AG04450 (cell line): ENCODE measurements around the gene KMT2A. TPM values are rescaled to one million over a fixed set of nuclear protein-coding genes. Genes with fewer than 3 reads are reported as not detected.

Experiments
- CTCF ChIA-PET: fragments of 300-600, 350-600 bp; formaldehyde crosslinking; extraction: SDS; loops from one replicate; lab custom pipeline; 2022; ENCODE audit warnings: antibody characterized with exemption, inconsistent platforms; lab: Charles Lee
- POLR2A ChIA-PET: fragments of 350-600 bp; formaldehyde crosslinking; extraction: SDS; loops from one replicate; lab custom pipeline; 2021; ENCODE audit warnings: antibody characterized with exemption, inconsistent platforms; lab: Yijun Ruan, JAX
- DNase-seq: peaks from one replicate; pipeline ENCODE4 v3.0.0-alpha.2; 2011; ENCODE audit warnings: low read depth, low spot score
- H3K27ac ChIP-seq: one replicate; pipeline ENCODE4 v1.5.1; 2012; ENCODE audit warnings: low read depth, low read length, control low read depth
- H3K27me3 ChIP-seq: one replicate; pipeline ENCODE4 v1.6.0; 2012; ENCODE audit warnings: low read length; ENCODE audit not compliant: control insufficient read depth, insufficient read depth
- H3K4me3 ChIP-seq: 2 replicates; pipeline ENCODE4 v1.5.1; 2011; ENCODE audit warnings: mild to moderate bottlenecking, low read depth, low read length, control low read depth
- H3K9me3 ChIP-seq: 2 replicates; pipeline ENCODE4 v1.5.1; 2012; ENCODE audit warnings: low read length; ENCODE audit not compliant: control insufficient read depth, insufficient read depth
- CTCF ChIP-seq: IDR thresholded peaks from 2 replicates; pipeline ENCODE4 v1.5.1; 2011; ENCODE audit warnings: low read depth, low read length, control low read depth, inconsistent platforms
- polyA plus RNA-seq: library from polyadenylated mRNA; depleted of rRNA; stranded (reverse); fragments of >200 nt; gene quantifications from 2 replicates; pipeline ENCODE4 v1.2.3, GENCODE V29; 2011

The KMT2A gene
- polyA plus RNA-seq, 1 experiment = 23.6 TPM

DNA sequence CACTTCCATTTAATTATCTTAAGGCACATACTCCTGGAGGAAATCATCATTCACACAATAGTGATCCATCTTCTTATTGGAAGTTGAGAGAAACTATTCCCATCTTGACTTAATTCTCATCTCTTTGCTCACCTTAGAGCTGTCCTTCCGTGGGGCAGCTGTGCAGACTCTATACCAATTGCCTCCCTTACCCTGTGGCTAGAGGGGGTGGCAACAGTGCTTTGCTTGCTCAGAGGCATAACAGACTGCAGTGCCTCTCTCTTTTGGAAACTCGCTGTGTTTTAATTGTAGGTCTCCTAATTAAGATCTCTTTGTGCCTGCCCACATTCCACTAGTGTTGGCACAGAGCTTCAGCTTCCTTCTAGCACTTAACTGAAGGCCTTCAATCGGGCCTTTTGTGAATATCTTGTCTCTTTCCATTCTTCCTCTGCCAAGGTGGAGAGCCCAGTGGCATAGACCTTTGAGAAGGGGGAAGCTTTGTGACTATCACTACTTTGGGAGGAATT is 5.5 kb downstream of the KMT2A start:
- CTCF ChIA-PET = interaction anchor here (1.6 kb wide), 1 partner anchor 10 kb away, joined by 6 read pairs; no protein-coding TSS in a partner anchor

GRCh38 chr11:118442301-118442700 is 6.0 kb downstream of the KMT2A start:
- no peak overlapping the region for H3K4me3 ChIP-seq
- no peak overlapping the region for H3K27ac ChIP-seq
- H3K9me3 ChIP-seq = no peaks in the 10 kb centered on the region
- no peak for DNase-seq
- CTCF ChIA-PET = interaction anchor here (1.6 kb wide), 1 partner anchor 10 kb away, joined by 6 read pairs; no protein-coding TSS in a partner anchor
- no peak for TF ChIP-seq CTCF
- H3K27me3 ChIP-seq = no peaks in the 10 kb centered on the region
- POLR2A ChIA-PET = no interaction called here

More for the DNA sequence above, 5.5 kb downstream of the KMT2A start:
- DNase-seq = no peak
- Histone ChIP-seq H3K27me3 (no peaks in the 10 kb centered on the region), H3K9me3 (peaks cover 2% of the 10 kb centered on the region; the same call in 1 of the 2 replicates), H3K27ac (no peak overlapping the region), H3K4me3 (no peak overlapping the region)
- TF ChIP-seq CTCF = no peak
- POLR2A ChIA-PET = no interaction called here

DNA sequence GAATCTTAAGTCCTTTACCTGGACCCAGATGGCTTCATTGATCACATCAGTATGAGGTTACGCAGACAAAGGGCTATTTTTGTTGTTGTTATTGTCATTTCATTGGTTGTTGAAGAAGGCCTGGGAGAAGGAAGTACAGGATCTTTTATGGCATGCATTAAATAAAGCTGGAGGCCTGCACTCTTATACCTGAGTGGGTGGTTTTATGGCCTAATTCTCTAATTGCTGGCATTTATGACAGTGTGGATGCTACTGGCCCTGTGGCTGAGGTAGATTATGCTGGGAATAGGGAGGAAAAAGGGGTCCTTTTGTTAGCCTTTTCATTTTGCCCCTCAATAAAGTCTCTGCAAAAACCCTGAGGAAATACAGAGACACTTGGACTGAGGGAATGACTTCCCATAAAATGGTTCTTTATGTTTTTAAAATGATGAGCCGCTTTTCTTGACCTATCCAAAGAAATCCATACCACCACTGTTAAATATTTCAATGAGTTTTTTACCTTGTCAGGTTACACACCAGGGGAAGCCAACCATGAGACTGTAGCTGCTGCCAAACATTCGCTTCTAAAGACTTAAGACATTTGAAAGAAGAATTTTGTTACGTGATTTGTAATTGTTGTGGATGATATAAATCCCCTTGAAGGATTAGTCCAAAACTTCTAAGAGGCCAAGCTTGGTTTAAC is 6.8 kb downstream of the KMT2A start:
- POLR2A ChIA-PET = no interaction called here
- CTCF ChIA-PET = interaction anchor here (1.6 kb wide), 1 partner anchor 9 kb away, joined by 6 read pairs; no protein-coding TSS in a partner anchor
- DNase-seq = no peak
- no peaks in the 10 kb centered on the region for H3K9me3 ChIP-seq
- no peak overlapping the region for H3K27ac ChIP-seq
- no peak overlapping the region for H3K4me3 ChIP-seq
- TF ChIP-seq CTCF = no peak
- no peaks in the 10 kb centered on the region for H3K27me3 ChIP-seq

GRCh38 chr11:118443590-118444218 is 7.4 kb downstream of the KMT2A start:
- no peak for TF ChIP-seq CTCF
- Histone ChIP-seq H3K9me3 (no peaks in the 10 kb centered on the region), H3K27ac (no peak overlapping the region), H3K27me3 (no peaks in the 10 kb centered on the region), H3K4me3 (no peak overlapping the region)
- ChIA-PET CTCF (interaction anchor here (1.0 to 1.6 kb wide), 2 partner anchors 8 to 44 kb away, joined by 3 to 6 read pairs; no protein-coding TSS in a partner anchor), POLR2A (interaction anchor here (0.6 kb wide), 1 partner anchor 16 kb away, joined by 4 read pairs; no protein-coding TSS in a partner anchor)
- no peak for DNase-seq
